DMS79 (cell line): Measurements from ENCODE around the gene TP53I11.
A peak's percentile ranks its signal among the peaks of the same experiment; 100 is the strongest.

Experiments
- DNase-seq: peaks from one replicate; lab custom pipeline; 2025; lab: John Stamatoyannopoulos, UW

The TP53I11 gene

GRCh38 chr11:44957040-44957515 is 6.4 kb upstream of the TP53I11 start:
- DNase-seq = no peak

DNA sequence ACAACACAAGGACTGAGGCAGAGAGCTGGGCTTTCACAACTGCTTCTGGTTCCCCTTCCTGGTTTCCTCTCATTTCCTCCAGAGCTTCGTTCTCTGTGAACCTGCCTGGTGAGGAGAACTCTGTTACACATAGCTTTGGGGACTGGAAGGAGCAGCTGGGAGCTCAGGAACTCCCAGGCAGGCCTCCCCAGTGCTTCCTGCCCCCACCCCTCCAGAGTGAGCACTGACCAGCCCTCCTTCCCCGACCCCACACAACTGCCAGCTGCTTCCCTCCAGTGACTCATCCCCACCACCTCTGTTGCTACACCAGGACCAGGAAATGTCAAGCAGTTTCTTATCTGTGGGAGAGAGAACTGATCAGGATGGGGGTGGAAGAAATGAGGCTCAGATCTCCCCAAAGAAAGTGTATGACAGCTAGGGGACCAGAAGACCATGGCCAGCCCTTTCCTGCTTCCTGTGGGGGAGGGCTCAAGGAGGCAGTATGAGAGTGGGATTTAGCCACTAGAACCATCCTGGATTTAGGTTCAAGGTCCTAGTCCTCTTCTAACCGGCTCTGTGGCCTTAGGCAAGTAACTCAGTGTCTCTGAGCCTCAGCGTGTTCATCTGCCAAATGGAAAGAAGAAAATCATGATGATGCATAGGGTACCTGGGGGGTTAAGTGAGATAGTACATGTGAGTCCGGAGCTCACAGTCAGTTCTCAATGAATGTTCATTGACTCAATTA is 4.5 kb upstream of the TP53I11 start:
- no peak for DNase-seq

GRCh38 chr11:44954051-44954906 is 3.6 kb upstream of the TP53I11 start:
- peak; percentile 81 for DNase-seq

GRCh38 chr11:44952500-44953260 is 2.0 kb upstream of the TP53I11 start:
- DNase-seq = peak; percentile 29

- DNase-seq = no peak
These were observed 1.4 kb upstream of the TP53I11 start for GRCh38 chr11:44952082-44952481.

DNA sequence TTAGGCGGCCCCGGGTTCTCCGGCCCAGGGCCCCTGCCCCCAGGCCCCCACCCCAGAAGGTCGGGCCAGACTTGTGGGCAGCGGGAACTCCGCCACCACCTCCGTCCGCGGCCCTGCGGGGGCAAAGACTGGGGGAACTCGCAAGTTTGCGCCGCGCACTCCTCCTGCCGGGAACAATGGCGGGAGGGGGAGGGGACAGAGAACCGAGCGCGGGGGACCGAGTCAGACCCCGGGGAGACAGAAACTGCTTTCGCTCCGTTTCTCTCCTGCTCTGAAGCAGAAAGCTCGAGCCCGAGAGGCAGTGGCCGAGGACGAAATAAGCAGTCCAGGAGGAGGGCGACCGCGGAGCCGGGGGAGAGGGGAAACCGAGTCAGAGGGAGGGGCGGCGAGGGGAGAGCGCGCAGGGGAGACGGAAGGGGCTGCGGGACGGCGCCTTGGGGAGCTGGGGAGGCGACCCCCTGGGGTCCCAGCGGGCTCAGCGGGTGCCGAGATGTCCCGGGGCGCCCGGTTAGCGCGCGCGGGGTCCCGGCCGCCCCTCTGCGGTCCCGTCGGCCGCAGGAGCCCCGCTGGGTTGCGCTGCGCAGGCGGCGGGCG is 555 bp downstream of the TP53I11 start:
- DNase-seq = no peak

- peak; percentile 40 for DNase-seq
These were observed 1.3 kb downstream of the TP53I11 start for GRCh38 chr11:44949160-44950030.

DNA sequence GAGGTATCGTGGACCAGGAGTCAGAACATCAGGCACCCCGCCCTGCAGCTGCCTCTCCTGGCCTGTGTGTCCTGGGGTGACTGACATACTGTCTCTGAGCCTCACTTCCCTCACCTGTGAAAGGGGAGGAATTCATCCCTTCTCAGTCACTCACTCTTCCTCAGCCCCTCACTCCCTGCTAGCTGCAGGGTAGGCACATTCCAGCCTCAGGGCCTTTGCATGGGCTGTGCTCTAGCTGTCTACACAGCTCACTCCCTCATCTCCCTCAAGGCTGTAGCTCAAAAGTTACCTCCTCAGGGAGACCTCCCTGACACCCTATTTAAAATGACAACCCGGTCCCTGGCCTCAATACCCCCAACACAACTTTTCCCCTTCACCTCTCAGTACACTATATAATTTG is 2.5 kb downstream of the TP53I11 start:
- DNase-seq = no peak

DNA sequence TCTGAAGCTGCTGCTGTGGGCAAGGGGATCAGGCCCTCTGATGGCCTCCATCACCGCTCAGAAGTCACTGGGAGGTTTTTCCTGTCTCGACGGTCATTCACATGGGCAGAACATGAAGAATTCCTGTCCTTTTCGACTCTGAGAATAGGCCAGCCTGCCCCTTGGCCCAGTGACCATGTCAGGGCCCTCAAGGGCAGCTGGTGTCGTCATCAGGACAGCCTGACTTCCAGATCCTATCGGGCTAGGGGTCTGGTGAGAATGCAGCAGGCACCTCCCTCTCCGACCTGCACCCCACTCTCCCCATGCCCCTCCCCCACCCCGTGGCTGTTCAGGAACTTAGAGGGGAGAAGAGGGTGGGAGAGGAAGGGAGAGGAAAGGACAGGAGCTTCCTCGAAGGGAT is 3.6 kb downstream of the TP53I11 start:
- DNase-seq = no peak

DNA sequence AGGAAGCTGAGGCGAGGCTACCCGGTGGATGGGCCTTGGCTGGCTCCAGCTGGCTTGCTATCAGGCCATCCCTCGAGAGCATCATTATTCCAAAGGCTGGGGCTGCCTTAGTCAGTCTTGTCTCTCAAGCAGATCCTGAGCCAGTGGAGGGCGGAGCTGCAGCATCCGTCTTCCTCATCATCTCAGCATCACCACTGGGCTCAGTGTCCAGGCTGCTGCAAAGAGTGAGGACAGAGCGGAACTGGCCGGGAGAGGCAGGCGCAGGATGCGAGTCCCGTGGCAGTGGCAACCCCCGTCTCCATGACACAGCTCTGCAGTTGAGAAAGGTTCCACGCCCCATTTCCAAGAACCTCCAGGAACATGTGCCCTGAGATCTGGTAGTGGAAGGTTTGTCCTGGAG is 4.4 kb downstream of the TP53I11 start:
- no peak for DNase-seq

DNA sequence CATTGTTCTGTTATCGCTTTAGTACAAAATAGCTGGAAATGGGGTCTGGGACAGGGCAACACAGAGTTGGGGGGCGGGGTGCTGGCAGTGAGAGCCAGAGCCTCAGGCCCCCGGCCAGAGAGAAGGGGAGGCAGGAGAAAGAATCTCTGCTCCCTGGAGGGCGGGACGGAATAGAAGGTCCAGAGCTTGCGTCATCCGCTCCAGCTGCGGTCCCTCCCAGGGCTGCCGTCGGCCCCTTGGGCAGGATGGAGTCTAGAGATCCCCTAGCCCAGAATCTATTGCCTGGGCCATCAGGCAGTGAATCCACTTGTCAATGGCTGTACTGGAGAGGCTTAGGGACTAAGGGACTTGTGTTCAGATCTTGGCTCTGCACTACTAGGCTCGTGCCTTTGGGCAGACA is 5.0 kb downstream of the TP53I11 start:
- DNase-seq = no peak

- DNase-seq = no peak
These were observed 5.8 kb downstream of the TP53I11 start for GRCh38 chr11:44944853-44945235.

DNA sequence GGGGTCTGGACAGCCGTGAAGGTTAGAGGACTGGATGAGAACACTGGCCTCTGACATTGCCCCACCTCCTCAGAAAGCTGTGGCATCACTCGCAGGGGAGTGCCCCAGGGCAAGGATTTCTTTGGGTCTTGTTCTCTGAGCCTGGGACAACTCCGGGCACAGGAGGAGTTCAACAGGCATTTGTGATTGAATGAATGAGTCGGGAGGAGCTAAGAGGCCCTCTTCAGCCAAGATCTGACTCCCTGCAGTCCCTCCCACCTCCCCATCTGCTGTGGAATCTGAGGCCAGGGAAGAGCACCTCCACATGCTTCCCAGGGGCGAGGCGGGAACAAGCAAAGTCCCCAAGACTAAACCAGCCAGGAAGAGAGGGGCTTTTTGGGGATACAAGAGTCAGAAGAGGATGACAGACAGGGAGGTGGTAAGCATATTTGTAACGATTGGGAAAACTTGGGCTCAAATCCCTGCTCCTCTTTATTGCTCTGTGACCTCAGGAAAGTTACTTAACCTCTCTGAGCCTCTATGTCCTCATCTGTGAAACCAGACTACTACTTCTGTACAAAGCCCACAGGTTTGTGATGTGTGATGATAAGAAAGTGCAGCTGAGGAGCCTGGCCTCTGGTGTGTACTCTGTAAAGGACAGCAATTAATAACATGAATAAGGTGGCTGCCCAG is 6.4 kb downstream of the TP53I11 start:
- DNase-seq = no peak

DNA sequence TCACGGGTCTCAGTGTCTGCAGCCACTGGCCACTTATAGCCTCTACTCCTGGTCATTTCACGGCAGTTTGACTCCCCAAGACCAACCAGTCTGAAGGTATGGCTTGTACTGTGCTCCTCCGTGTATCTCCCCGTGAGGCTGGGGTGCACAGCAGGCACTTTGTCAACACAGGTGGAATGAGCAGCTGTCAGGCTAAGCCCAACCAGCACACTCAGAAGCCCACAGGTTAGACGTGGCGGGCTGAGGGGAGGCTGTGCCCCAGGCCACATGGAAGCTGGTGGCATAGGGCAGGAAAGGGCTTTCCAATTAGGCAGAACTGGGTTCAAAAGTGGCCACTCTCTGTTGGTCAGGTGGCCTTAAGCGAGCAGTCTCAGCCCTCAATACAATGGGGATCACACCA is 7.0 kb downstream of the TP53I11 start:
- peak; percentile 49 for DNase-seq

GRCh38 chr11:44943118-44943517 is 7.6 kb downstream of the TP53I11 start:
- DNase-seq = peak; percentile 88

GRCh38 chr11:44942029-44942955 is 8.4 kb downstream of the TP53I11 start:
- no peak for DNase-seq

DNA sequence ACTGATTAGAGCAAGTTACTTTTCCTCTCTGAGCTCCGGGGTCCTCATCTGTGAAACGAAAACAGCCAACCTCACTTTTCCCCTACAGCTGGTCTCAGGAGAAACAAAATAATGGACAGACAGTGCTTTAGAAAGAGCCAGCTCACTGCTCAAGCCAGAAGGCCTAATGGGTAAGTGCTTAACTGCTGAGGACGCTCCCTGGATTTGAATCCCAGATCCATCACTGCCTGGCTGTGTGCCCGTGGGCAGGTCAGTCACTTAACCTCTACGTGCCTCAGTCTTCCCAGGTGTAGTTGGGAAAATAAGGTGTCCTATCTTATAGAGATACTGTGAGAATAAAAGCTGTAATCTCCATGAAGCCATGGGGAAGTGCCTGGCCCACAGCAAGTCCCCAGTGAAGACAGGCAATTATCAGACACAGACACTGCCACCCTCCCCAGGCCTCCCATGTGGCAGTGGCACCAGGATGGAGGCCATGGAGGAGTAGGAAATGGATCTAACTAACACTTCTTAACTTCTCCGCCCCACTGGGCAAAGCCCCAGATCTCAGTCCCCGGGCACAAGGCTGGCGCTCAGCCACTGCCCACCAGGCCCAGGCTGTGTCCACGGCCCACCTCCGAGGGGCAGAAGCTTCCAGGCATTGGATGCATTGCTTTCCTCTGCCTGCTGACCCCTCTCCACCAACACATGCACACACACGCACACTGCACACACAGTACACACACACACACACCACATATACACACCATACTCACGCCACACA is 9.2 kb downstream of the TP53I11 start:
- no peak for DNase-seq

DNA sequence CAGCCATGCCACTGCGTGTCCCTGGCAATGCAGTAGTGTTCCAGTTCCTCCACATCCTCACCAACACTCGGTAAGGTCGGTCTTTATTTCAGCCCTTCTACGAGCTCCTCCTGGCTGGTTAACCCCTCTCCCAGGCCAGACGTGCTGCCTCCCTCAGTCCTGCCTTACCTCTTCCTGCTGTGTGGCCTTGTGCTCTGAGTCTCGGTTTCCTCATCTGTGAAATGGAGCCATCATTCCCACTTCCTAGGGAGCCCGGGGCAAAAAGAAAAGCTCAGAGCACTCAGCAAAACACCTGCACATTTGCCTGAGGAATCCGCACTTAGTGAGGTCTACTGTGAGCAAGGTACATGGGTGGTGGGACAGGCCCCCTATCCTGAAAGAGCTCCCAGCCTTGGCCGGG is 9.8 kb downstream of the TP53I11 start:
- DNase-seq = no peak

GRCh38 chr11:44940404-44940803 is 10.3 kb downstream of the TP53I11 start:
- no peak for DNase-seq
